GM21447 (cell line): Measurements from ENCODE around the gene TMED5.

Experiments
- ATAC-seq: cut with Tn5 transposase; IDR thresholded peaks from one replicate; pipeline ENCODE4 v1.9.1; 2021; ENCODE audit not compliant: unreplicated experiment

TMED5 gene

GRCh38 chr1:93124556-93125355 is 55.5 kb downstream of the TMED5 start:
- ATAC-seq, result no peak

DNA sequence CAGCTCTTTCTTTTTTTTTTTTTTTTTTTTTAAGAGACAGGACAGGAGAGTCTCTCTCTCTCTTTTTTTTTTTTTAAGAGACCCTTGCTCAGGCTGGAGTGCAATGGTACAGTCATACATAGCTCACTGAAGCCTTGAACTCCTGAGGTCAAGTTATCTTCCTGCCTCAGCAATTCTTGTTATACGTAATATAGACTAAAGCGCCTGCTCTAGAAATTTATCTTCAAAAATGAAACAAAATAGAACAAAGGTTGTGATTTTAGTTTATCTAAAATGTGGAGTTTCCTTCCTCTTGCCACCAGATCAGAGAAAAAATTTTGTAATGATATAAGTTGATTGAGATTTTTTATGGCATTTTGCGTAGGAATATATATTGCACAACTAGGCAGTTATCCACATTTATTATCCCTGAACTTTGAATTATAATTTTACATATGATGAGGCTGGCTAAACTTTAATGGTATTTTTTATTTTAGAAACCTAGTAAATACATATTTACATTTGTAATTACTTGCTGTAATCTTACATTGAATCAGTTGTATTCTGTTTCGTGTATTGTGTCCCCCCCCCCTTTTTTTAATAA is 56.9 kb downstream of the TMED5 start:
- ATAC-seq, result no peak

GRCh38 chr1:93120614-93121013 is 59.6 kb downstream of the TMED5 start:
- ATAC-seq, result no peak

GRCh38 chr1:93114391-93114790 is 65.8 kb downstream of the TMED5 start:
- ATAC-seq, result no peak

GRCh38 chr1:93113127-93113526 is 67.1 kb downstream of the TMED5 start:
- no peak for ATAC-seq

DNA sequence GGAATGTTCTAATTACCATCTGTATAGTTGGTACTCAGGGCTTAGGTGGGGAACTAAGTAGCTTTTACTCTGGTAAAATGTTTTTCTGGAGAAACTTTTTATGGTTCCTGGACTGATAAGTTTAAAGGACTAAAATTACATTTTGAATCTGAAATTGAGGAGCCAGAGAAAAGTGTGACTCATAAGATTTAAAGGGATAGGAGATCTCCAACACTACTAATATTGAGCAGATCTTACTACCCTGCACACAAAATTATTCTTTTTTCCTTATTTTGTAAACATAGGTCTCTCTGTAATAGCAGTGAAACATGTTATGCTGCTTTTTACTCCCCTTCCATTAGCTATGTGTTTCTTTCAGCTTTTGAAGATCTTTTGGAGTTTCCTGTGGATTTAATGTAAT is 68.7 kb downstream of the TMED5 start:
- no peak for ATAC-seq

GRCh38 chr1:93111065-93111464 is 69.1 kb downstream of the TMED5 start:
- no peak for ATAC-seq

DNA sequence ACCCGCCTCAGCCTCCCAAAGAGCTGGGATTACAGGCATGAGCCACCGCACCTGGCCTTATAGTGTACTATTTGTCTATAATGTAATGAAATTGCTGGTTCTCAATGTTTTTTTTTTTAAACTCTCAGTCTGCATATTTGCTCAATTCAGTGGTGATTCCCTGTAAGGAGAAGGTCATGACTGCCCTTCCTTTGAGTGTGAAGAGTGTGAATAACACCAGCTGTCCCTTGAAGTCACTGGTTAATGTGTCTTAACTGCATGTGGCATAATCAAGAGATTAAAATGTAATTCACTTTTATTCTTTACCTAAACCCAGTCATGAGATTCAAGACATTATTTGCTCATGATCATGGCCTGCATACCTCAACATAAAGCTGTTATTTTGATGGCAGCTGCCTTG is 70.6 kb downstream of the TMED5 start:
- ATAC-seq, result no peak

GRCh38 chr1:93108335-93108734 is 71.9 kb downstream of the TMED5 start:
- ATAC-seq, result no peak

- ATAC-seq, result no peak
Measured at GRCh38 chr1:93107395-93107794, 72.8 kb downstream of the TMED5 start.

GRCh38 chr1:93106226-93106625 is 74.0 kb downstream of the TMED5 start:
- ATAC-seq, result no peak

DNA sequence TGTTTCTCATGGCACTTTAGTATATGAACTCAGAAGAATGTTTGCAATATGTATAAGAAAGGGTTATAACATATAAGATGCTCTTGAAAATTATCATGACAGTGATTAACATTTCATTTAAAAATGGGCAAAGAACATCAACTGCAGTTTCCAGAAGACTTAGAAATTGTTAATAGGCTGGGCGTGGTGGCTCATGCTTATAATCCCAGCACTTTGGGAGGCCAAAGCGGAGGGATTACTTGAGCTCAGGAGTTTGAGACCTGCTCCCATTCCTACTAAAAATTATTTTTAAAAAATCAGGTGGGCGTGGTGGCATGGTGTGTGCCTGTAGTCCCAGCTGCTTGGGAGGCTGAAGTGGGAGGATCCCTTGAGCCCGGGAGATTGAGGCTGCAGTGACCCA is 78.1 kb downstream of the TMED5 start:
- ATAC-seq, result no peak
